Pancreas (tissue), 10 donors: ENCODE data around the gene PTPRM. TPM values are rescaled to one million over a fixed set of nuclear protein-coding genes. Genes with fewer than 3 reads are reported as not detected.

ENCODE experiments used
- ATAC-seq, 4 donors: fragments of 200-7000 bp; cut with Tn5 transposase; one replicate each; pipeline versions ENCODE4 v1.8.0 to v1.9.1; 2020; ENCODE audit warnings: mild to moderate bottlenecking in 4 of 4, moderate library complexity in 4 of 4
- DNase-seq, 6 donors: peaks; one replicate each; pipeline ENCODE4 v3.0.0-alpha.2; 2020
- FAIRE-seq: peaks from 2 replicates; lab custom pipeline; 2012; peaks lifted over from hg19 to GRCh38; lab: Jason Lieb, UNC
- H3K27ac ChIP-seq, 4 donors: fragments of 200-600 bp; sonication (generic); 1 replicate in 3 of 4; 2 replicates in 1 of 4; pipeline versions ENCODE4 v1.5.0 to v1.8.0; 2020
- H3K27me3 ChIP-seq, 4 donors: fragments of 200-600 bp; one replicate each; pipeline ENCODE4 v1.8.0; 2021
- H3K36me3 ChIP-seq, 3 donors: fragments of 200-600 bp; sonication (generic) in 1 of 3; one replicate each; pipeline versions ENCODE4 v1.5.0 to v1.8.0; 2020 to 2021
- H3K4me1 ChIP-seq, 3 donors: fragments of 200-600 bp; one replicate each; pipeline ENCODE4 v1.8.0; 2021
- H3K4me3 ChIP-seq, 4 donors: fragments of 200-600 bp; sonication (generic) in 2 of 4; one replicate each; pipeline versions ENCODE4 v1.5.0 to v1.8.0; 2020 to 2021
- H3K9me3 ChIP-seq, 4 donors: fragments of 200-600 bp; one replicate each; pipeline ENCODE4 v1.8.0; 2021
- CTCF ChIP-seq, 4 donors: fragments of 200-600 bp; sonication (generic) in 3 of 4; IDR thresholded peaks; one replicate each; pipeline versions ENCODE4 v1.5.0 to v1.8.0; 2021; ENCODE audit warnings: antibody characterized with exemption in 4 of 4
- WGBS, 2 donors: extraction: QIAGEN DNeasy Blood & Tissue Kit; methylation state at CpG; one replicate each; pipeline ENCODE4 v1.1.7; 2013; 5-methylcytosine and 5-hydroxymethylcytosine counted together
- intact Hi-C, 3 donors: fragments of 100-400 bp; cut with DNase I; formaldehyde crosslinking; loops; one replicate each; pipeline versions ENCODE4 v1.11.1 to v1.14.2; 2022
- polyA plus RNA-seq, 2 donors: library from polyadenylated mRNA; stranded (reverse); fragments of 200-250 nt; gene quantifications; one replicate each; pipeline ENCODE4 v1.2.3, GENCODE V29; 2013
- total RNA-seq, 6 donors: library from RNA; stranded (reverse); fragmentation: NEBNext Ultra II Directional in 4 of 6; extraction: Animal tissue kit (Norgen Biotek cat#: 25700) in 4 of 6; gene quantifications; one replicate each; pipeline versions ENCODE4 v1.2.1 to v1.2.4, GENCODE V29; 2021 to 2023
- donor health status: healthy with polysubstance abuse.
- donor health status: DM: no; HTN: no; CAD: no; lungs with moderate emphysema.
- donor health status: DM: no; HTN: no; CAD: no.
- donor health status: control.
- donor health status: control.
- donor health status: Bipolar disorder and iron deficiency.
- donor health status: DM: yes; HTN: yes; CAD: no.
- donor health status: DM: no; HTN: no; CAD: no.
- donor health status: DM: no; HTN: no; CAD: no.
- donor health status: DM: yes; HTN: yes; CAD: no.

Gene PTPRM
- total and polyA plus RNA-seq, 8 donors = 14.5 to 50.7 (median 19.7) TPM

GRCh38 chr18:8424917-8425725, 858.0 kb downstream of the PTPRM start:
- ATAC-seq (no peak), DNase-seq (no peak), FAIRE-seq (no peak)
- no peaks in the 10 kb centered on the region for H3K4me1 ChIP-seq
- H3K4me3 ChIP-seq = no peak overlapping the region
- no peak for TF ChIP-seq CTCF (IDR thresholded peaks at IDR 0.05)
- H3K36me3 ChIP-seq = no peaks in the 10 kb centered on the region
- WGBS, 2 donors = 77 to 82% methylated on average over 13 of the region's 13 CpGs
- H3K27me3 ChIP-seq = no peaks in the 10 kb centered on the region
- no peak overlapping the region for H3K27ac ChIP-seq
- no peaks in the 10 kb centered on the region for H3K9me3 ChIP-seq
- intact Hi-C loops = no loop called here

- H3K4me1 ChIP-seq = no peaks in the 10 kb centered on the region
- no peak for FAIRE-seq
- no peaks in the 10 kb centered on the region for H3K36me3 ChIP-seq
- no peak for TF ChIP-seq CTCF (IDR thresholded peaks at IDR 0.05)
- H3K27me3 ChIP-seq = no peaks in the 10 kb centered on the region
- H3K9me3 ChIP-seq = no peaks in the 10 kb centered on the region
- no peak for ATAC-seq
- intact Hi-C loops = no loop called here
- no peak overlapping the region for H3K4me3 ChIP-seq
- no peak overlapping the region for H3K27ac ChIP-seq
- 77 to 78% methylated on average over 13 of the region's 13 CpGs for WGBS, 2 donors
- no peak for DNase-seq
These were observed 859.3 kb downstream of the PTPRM start for GRCh38 chr18:8426401-8426800.

- no peak overlapping the region for H3K4me3 ChIP-seq
- FAIRE-seq = no peak
- WGBS, 2 donors = 91 to 97% methylated on average over 1 of the region's 1 CpG
- no peak for TF ChIP-seq CTCF (IDR thresholded peaks at IDR 0.05)
- ATAC-seq = no peak
- H3K27me3 ChIP-seq = no peaks in the 10 kb centered on the region
- no peaks in the 10 kb centered on the region for H3K9me3 ChIP-seq
- H3K4me1 ChIP-seq = no peaks in the 10 kb centered on the region
- DNase-seq = no peak
- no peak overlapping the region for H3K27ac ChIP-seq
- intact Hi-C loops = no loop called here
- no peaks in the 10 kb centered on the region for H3K36me3 ChIP-seq
These were observed 860.2 kb downstream of the PTPRM start for GRCh38 chr18:8427339-8427738.

- FAIRE-seq (no peak), ATAC-seq (no peak), DNase-seq (no peak)
- Histone ChIP-seq H3K9me3 (no peaks in the 10 kb centered on the region), H3K27me3 (no peaks in the 10 kb centered on the region), H3K4me1 (no peaks in the 10 kb centered on the region), H3K27ac (no peak overlapping the region), H3K36me3 (no peaks in the 10 kb centered on the region), H3K4me3 (no peak overlapping the region)
- WGBS, 2 donors = 85 to 89% methylated on average over 6 of the region's 6 CpGs
- intact Hi-C loops = no loop called here
- TF ChIP-seq CTCF (IDR thresholded peaks at IDR 0.05) = no peak
These were observed 861.8 kb downstream of the PTPRM start for GRCh38 chr18:8428951-8429350.

GRCh38 chr18:8431036-8431435, 863.9 kb downstream of the PTPRM start:
- FAIRE-seq (no peak), ATAC-seq (no peak)

More at GRCh38 chr18:8431036-8431435, 863.9 kb downstream of the PTPRM start:
- no peak for DNase-seq
- H3K36me3 ChIP-seq = no peaks in the 10 kb centered on the region
- H3K9me3 ChIP-seq = no peaks in the 10 kb centered on the region
- H3K27me3 ChIP-seq = no peaks in the 10 kb centered on the region
- no peak for TF ChIP-seq CTCF (IDR thresholded peaks at IDR 0.05)
- H3K27ac ChIP-seq = no peak overlapping the region
- intact Hi-C loops = no loop called here
- no peaks in the 10 kb centered on the region for H3K4me1 ChIP-seq
- 77% methylated on average over 4 of the region's 4 CpGs for WGBS, 2 donors
- H3K4me3 ChIP-seq = no peak overlapping the region
